ENCODE data around the gene XKR3.
"Not testable (repeated sequence)": the region's sequence is repeated elsewhere in the genome, so short reads cannot be mapped to it uniquely, and the experiment has no call there.

XKR3 gene

DNA sequence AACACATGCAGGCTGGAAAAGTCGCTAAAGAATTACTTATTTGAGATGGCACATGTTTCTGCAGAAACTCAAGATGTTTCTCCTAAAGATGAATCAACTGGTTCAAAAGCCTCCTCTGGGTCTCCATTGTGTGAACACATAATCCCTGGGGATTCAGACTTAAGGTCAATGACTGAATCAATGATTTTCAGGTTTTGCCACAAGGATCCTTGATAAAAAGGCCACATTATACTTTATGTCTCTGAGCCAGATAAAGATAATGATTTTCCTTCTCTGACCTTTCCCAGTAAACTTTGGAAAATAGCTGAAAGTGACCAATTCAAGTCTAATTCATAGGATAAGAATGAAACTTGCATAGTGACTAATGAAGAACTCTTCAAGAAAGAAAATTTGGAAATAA is 2.3 kb upstream of the XKR3 start:
- Mint-ChIP-seq H3K4me1 (peaks cover 21% of the 10 kb centered on the region), H3K36me3 (no peaks in the 10 kb centered on the region), H3K27me3 (no peaks in the 10 kb centered on the region), H3K9me3 (peaks cover 5% of the 10 kb centered on the region), H3K4me3 (no peak overlapping the region), H3K27ac (no peak overlapping the region)
- ATAC-seq = no peak

DNA sequence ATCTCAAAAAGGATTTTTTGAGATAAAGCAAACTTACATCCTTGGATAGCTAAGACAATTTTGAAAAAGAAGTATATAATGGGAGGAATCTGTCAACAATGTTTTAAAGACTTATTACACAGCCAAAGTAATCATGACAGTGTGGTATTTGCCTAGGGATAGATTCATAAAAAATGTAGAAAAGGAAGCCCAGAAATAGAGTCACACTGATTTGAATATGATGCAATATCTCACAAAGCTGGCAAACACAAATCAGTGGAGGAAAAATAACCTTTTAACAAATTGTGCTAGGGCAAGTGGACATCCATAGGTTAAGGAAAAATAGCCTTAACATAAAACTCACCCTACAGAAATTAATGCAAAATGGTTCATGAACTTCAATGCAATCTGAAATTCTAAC is 6.0 kb downstream of the XKR3 start:
- peaks cover 5% of the 10 kb centered on the region for H3K36me3 Mint-ChIP-seq
- no peak overlapping the region for H3K27ac Mint-ChIP-seq
- H3K4me1 Mint-ChIP-seq = peaks cover 17% of the 10 kb centered on the region
- H3K27me3 Mint-ChIP-seq = no peaks in the 10 kb centered on the region
- H3K4me3 Mint-ChIP-seq = no peak overlapping the region
- H3K9me3 Mint-ChIP-seq = peaks cover 18% of the 10 kb centered on the region
- no peak for ATAC-seq

DNA sequence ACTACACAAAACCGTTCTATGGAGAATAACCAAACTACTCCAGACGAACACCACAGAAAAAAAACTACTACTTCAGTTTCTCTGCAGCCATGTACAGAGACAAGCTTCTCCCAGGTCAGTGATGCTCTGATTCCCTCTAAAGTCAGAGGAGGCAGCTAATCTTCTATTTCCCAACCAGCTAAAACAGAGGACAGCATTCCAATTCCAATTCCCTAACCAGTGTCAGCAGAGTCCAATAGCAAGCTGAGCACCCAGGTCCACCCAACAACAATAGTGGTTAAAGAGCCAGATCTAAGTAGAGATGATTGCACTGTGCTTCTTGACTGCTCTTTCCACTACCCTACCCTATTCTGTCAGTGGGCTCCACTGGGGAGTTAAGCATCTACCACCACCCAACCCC is 6.7 kb downstream of the XKR3 start:
- peaks cover 18% of the 10 kb centered on the region for H3K9me3 Mint-ChIP-seq
- no peak overlapping the region for H3K4me3 Mint-ChIP-seq
- no peak for ATAC-seq
- no peak overlapping the region for H3K27ac Mint-ChIP-seq
- H3K36me3 Mint-ChIP-seq = peaks cover 5% of the 10 kb centered on the region
- H3K27me3 Mint-ChIP-seq = no peaks in the 10 kb centered on the region
- H3K4me1 Mint-ChIP-seq = peaks cover 12% of the 10 kb centered on the region

DNA sequence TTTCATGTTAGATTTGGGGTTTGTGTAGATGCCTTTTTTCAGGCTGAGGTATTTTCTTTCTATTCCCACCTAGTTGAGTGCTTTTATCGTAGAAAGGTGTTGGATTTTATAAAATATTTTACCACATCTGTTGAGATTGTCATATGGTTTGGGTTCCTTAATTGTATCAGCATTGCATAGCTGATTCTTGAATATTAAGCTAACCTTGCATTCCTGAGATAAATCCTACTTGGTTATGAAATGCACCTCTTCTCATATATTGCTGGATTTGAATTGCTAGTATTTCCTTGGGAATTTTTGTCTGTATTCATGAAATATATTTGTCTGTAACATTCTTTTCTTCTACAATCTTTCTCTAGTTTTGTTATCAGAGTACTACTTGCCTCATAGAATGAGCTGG is 10.1 kb downstream of the XKR3 start:
- Mint-ChIP-seq H3K27me3 (no peaks in the 10 kb centered on the region), H3K27ac (no peak overlapping the region), H3K4me3 (no peak overlapping the region), H3K9me3 (peaks cover 9% of the 10 kb centered on the region), H3K36me3 (peaks cover 5% of the 10 kb centered on the region), H3K4me1 (peaks cover 32% of the 10 kb centered on the region)
- ATAC-seq = no peak

DNA sequence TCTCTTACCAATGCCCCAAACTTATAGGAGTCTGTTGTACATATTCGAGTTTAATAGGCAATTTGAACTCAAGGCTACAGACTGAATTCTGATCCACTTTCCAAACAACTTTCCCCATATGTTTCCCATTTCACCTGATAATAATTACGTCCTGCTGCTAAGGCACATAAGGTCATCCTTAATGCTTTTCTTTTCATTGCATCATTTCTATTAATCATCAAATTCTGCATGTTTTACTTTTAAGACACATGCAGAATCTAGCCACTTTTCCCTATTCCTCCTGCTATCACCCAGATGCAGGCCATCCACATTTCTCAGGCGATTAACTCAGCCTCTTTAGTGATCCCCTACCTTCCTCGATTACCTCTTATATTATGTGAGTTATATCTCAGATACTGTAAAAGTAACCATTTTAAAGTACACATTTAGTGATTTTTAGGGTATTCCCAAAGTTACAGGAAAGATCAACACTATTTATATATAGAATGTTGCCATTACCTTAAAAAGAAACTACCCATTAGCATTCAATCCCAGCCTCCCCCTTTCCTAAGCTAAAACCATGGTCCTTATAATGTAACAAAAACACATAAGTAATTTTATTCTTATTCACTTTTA is 14.9 kb downstream of the XKR3 start:
- no peak overlapping the region for H3K4me3 Mint-ChIP-seq

DNA sequence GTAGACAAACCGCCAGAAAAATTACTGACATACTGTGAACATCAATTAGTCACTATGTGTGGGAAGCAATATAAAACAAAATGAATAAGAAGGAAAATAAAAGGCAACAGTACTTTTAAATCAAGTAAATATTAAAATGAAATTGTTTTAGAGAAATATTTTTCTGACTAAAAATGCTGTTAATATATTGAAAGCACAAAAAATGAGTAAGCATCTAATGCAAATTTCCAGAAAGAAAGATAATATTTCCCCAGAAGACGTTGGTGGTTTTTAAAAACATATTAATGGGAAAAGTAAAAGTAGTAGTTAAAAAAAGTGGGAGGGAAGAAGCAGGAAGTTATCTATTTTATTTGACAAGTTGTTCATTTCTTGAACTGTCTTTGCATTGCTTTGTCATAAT is 16.5 kb downstream of the XKR3 start:
- Mint-ChIP-seq H3K27me3 (no peaks in the 10 kb centered on the region), H3K4me1 (peaks cover 45% of the 10 kb centered on the region), H3K36me3 (no peaks in the 10 kb centered on the region), H3K4me3 (no peak overlapping the region), H3K27ac (no peak overlapping the region), H3K9me3 (no peaks in the 10 kb centered on the region)
- no peak for ATAC-seq

More for the DNA sequence above, 14.9 kb downstream of the XKR3 start:
- Mint-ChIP-seq H3K27me3 (no peaks in the 10 kb centered on the region), H3K36me3 (peaks cover 5% of the 10 kb centered on the region), H3K4me1 (peaks cover 36% of the 10 kb centered on the region), H3K9me3 (peaks cover 3% of the 10 kb centered on the region), H3K27ac (peak overlapping the region; percentile 61)
- no peak for ATAC-seq

DNA sequence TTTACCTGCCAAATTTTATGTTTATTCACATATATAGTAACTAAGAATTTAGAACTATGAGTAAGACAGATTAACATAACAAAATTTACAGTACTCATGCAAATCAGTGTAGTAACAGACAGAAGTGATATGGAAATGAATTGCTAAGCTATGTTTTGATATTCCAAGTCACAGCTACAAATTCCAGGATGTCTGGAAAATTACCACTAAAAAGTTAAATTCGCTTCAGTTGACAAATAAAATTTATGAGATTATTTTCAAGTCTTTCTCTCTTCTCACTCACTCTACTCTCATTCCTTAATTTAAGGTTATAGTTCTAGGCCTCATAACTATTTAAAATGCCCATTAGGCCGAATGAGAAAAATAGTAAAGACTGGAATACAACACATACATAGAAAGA is 18.1 kb downstream of the XKR3 start:
- no peaks in the 10 kb centered on the region for H3K36me3 Mint-ChIP-seq
- no peaks in the 10 kb centered on the region for H3K27me3 Mint-ChIP-seq
- peaks cover 45% of the 10 kb centered on the region for H3K4me1 Mint-ChIP-seq
- ATAC-seq = no peak
- no peak overlapping the region for H3K4me3 Mint-ChIP-seq
- H3K27ac Mint-ChIP-seq = no peak overlapping the region
- no peaks in the 10 kb centered on the region for H3K9me3 Mint-ChIP-seq

DNA sequence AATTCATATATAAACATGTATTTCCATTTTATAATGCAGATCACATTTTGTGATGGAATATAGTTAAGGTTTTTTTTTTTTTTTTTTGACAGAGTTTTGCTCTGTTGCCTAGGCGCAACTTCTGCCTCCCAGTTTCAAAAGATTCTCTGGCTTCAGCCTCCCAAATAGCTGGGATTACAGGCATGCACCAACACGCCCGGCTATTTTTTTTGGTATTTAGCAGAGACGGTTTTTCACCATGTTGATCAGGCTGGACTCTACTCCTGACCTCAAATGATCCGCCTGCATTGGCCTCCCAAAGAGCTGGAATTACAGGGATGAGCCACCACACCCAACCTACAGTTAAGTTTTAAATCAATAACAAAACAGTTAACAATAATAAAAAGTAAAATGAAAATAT is 18.8 kb downstream of the XKR3 start:
- Mint-ChIP-seq H3K27me3 (no peaks in the 10 kb centered on the region), H3K9me3 (no peaks in the 10 kb centered on the region), H3K36me3 (no peaks in the 10 kb centered on the region), H3K4me1 (peaks cover 37% of the 10 kb centered on the region), H3K27ac (no peak overlapping the region), H3K4me3 (no peak overlapping the region)
- ATAC-seq = no peak

DNA sequence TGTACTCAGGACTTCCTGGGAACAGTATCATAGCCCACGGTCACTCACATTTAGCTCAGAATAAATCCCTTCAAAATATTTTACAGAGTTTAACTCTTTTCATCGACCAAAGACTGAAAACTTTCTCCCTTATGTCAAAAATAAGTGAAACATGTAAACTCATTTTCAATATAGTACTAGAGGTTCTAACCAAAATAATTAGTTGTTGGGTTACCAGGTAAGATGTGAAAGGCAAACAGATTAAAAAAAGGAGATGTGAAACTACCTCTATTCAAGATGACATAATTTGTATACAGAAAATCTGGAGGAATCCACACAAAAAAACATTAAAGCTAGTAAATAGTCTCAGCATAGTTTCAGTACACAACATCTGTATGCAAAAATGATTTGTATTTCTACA is 20.3 kb downstream of the XKR3 start:
- Mint-ChIP-seq H3K27ac (peak overlapping the region; percentile 49), H3K4me3 (no peak overlapping the region), H3K36me3 (no peaks in the 10 kb centered on the region), H3K9me3 (no peaks in the 10 kb centered on the region), H3K4me1 (peaks cover 22% of the 10 kb centered on the region), H3K27me3 (no peaks in the 10 kb centered on the region)
- peak; percentile 41 for ATAC-seq

DNA sequence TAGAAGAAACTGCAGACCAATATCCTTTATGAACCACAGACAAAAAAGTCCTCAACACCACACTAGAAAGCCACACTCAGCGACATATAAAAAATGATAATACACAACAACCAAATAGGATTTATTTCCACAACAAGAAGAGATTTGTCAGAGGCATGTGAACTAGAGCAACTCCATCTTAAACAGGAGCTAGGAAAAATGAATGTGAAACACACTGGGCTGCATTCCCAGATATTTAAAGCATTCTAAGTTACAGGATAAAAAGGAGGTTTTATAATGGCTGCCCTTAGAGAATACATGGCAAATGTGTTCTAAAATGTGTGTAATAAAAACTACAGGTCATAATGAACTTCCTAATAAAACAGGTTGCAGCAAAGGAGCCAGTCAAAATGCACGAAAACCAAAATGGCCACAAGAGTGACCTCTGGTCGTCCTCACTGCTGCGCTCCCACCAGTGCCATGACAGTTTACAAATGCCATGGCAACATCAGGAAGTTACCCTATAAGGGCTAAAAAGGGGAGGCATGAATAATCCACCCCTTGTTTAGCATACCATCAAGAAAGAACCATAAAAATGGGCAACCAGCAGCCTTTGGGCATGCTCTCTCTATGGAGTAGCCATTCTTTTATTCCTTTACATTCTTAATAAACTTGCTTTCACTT is 21.8 kb downstream of the XKR3 start:
- ATAC-seq = no peak
- Mint-ChIP-seq H3K27me3 (no peaks in the 10 kb centered on the region), H3K27ac (no peak overlapping the region), H3K9me3 (no peaks in the 10 kb centered on the region), H3K4me1 (peaks cover 8% of the 10 kb centered on the region), H3K36me3 (no peaks in the 10 kb centered on the region), H3K4me3 (no peak overlapping the region)

DNA sequence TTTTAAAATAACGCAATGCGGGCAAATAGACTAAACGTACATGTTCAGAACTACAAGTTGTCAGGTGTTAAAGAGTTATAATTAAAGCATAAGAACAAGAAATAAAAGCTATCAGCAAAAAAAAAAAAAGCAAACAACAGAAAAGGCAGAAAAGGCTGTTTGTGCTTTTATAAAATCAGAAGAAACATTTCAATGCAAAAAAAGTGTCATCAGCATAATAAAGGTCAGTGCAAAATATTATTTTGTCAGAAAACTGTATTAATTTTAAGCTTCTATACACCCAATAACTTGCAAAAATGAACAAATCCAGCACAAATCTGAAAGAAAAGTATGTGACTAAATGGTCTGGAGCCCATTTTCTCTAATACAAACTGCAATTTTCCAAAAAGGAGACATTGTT is 23.6 kb downstream of the XKR3 start:
- ATAC-seq = no peak
- H3K27me3 Mint-ChIP-seq = no peaks in the 10 kb centered on the region
- H3K4me3 Mint-ChIP-seq = no peak overlapping the region
- H3K9me3 Mint-ChIP-seq = no peaks in the 10 kb centered on the region
- H3K27ac Mint-ChIP-seq = no peak overlapping the region
- H3K36me3 Mint-ChIP-seq = no peaks in the 10 kb centered on the region
- peaks cover 16% of the 10 kb centered on the region for H3K4me1 Mint-ChIP-seq

DNA sequence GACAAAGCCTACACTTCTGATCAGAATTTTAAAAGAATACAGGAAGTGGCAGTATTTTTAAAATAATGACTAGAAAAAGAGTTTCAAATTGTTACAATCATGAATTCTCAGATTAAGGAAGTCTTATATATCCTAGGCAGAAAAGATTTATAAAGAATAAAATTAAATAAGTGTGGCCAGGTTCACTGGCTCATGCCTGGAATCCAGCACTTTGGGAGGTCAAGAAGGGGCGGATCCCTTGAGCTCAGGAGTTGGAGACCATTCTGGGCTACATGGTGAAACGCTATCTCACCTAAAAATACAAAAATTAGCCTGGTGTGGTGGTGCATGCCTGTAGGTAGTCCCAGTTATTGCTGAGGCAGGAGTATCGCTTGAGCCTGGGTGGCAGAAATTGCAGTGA is 24.1 kb downstream of the XKR3 start:
- no peak for ATAC-seq
- H3K27ac Mint-ChIP-seq = no peak overlapping the region
- H3K4me1 Mint-ChIP-seq = peaks cover 16% of the 10 kb centered on the region
- no peak overlapping the region for H3K4me3 Mint-ChIP-seq
- H3K36me3 Mint-ChIP-seq = no peaks in the 10 kb centered on the region
- no peaks in the 10 kb centered on the region for H3K9me3 Mint-ChIP-seq
- H3K27me3 Mint-ChIP-seq = no peaks in the 10 kb centered on the region

DNA sequence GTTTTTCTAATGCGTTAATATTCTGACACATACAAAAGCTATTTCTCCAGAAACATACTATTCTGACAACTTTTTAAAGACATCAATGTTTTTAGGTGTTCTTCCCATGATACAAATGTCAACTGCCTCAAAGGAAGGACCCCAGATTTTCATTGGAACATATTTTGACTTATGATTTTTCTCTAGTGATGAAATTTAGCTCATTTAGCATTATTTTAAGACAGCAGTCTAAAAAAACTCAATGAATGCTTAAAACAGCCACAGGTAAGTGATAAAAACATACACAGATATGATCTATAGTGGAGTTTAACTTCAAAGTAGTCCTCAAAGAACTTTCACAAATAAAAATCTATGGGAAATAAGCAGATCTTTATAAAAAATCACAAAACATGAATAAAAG is 24.9 kb downstream of the XKR3 start:
- H3K9me3 Mint-ChIP-seq = no peaks in the 10 kb centered on the region
- H3K27me3 Mint-ChIP-seq = no peaks in the 10 kb centered on the region
- no peak for ATAC-seq
- no peak overlapping the region for H3K27ac Mint-ChIP-seq
- no peak overlapping the region for H3K4me3 Mint-ChIP-seq
- H3K4me1 Mint-ChIP-seq = peaks cover 16% of the 10 kb centered on the region
- no peaks in the 10 kb centered on the region for H3K36me3 Mint-ChIP-seq

DNA sequence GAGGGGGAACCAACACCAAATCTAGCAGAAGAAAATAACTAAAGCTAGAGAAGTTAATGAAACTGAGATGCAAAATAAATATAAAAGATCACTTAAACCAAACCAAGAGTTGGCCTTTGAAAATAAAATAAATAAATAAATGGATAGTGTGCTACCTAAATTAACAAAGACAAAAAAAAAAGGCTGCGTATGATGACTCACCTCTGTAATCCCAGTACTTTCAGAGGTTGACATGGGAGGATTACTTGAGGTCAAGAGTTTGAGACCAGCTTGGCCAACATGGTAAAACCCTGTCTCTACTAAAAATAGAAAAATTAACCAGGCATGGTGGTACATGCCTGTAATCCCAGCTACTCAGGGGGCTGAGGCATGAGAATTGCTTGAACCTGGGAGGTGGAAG is 29.7 kb downstream of the XKR3 start:
- H3K27ac Mint-ChIP-seq, H3K9me3 Mint-ChIP-seq, H3K4me1 Mint-ChIP-seq, ATAC-seq, H3K36me3 Mint-ChIP-seq, H3K4me3 Mint-ChIP-seq: not testable (repeated sequence)
- peaks cover 11% of the 10 kb centered on the region for H3K27me3 Mint-ChIP-seq

DNA sequence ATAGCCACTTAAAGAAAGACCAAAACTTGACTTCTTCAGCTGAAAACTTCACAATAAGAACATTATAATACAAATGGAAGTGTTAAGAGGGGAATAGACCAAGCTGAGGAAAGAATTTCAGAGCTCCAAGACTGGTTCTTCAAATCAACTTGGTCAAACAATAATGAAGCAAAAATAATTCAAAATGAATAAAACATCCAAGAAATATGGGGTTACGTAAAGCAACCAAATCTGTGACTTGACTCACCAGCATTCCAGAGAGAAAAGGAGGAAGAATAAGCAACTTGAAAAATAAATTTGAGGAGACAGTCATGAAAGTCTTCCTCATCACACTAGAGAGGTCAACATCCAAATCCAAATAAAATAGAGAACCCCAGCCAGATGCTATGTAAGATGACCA is 31.4 kb downstream of the XKR3 start:
- ATAC-seq = no peak
- no peak overlapping the region for H3K4me3 Mint-ChIP-seq
- peaks cover 3% of the 10 kb centered on the region for H3K9me3 Mint-ChIP-seq
- H3K27me3 Mint-ChIP-seq = peaks cover 11% of the 10 kb centered on the region
- H3K4me1 Mint-ChIP-seq = peaks cover 7% of the 10 kb centered on the region
- H3K36me3 Mint-ChIP-seq = no peaks in the 10 kb centered on the region
- H3K27ac Mint-ChIP-seq = no peak overlapping the region

DNA sequence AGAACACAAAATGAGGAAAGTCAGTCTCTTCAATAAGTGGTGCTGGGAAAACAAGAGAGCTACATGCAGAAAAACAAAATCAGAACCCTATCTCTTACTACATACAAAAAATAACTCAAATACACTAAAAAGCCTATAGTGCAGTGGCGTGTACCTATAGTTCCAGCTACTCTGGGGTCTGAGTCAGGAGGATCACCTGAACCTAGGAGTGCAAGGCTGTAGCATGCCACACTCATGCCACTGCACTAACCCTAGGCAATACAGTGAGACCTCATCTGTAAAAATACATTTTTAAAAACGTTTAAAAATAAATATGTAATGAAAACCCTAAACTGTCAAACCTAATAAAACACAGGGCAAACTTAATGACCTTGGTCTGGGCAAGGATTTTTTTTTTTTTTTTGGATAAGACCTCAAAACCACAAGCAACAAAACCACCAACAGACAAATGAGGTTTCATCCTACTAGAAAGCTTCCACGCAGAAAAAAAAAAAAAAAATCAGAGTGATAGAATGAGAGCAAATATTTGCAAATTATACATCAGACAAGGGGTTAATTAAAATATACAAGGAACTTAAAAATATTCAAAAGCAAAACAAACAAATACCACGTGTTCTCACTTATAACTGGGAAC is 35.2 kb downstream of the XKR3 start:
- no peak overlapping the region for H3K27ac Mint-ChIP-seq
- H3K36me3 Mint-ChIP-seq = no peaks in the 10 kb centered on the region
- peaks cover 3% of the 10 kb centered on the region for H3K9me3 Mint-ChIP-seq
- H3K4me3 Mint-ChIP-seq = no peak overlapping the region
- ATAC-seq = no peak
- H3K4me1 Mint-ChIP-seq = no peaks in the 10 kb centered on the region
- peaks cover 13% of the 10 kb centered on the region for H3K27me3 Mint-ChIP-seq
